HG03045 (cell line): ENCODE data around the gene CDK5RAP3.

ENCODE experiments used
- ATAC-seq: cut with Tn5 transposase; IDR thresholded peaks from one replicate; pipeline ENCODE4 v1.9.1; 2021; ENCODE audit warnings: mild to moderate bottlenecking, moderate library complexity; ENCODE audit not compliant: unreplicated experiment

Gene CDK5RAP3

DNA sequence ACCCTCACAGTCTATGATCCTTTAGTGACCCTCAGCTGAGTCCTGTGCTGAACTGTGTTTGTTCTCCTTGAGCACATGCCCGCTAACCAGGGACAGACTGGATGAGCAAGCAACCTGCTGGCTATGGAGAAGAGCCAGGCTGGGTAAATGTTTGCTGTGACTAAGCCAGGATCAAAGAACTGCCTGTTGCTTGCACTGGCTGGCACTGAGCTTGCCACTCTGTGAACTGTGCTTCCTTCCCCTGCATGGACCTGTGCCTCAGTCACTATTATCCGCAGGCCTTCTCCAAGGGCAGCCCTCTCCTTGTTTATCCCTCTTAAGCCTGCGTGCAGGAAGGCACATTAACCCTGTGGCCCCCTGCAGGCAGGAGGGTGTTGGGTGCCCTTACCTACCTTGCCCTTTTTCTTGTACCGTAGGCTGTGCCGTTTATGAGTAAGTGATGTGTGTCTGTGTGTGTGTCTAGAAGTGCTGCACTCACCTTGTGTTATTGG, 22.2 kb upstream of the CDK5RAP3 start:
- no peak for ATAC-seq

DNA sequence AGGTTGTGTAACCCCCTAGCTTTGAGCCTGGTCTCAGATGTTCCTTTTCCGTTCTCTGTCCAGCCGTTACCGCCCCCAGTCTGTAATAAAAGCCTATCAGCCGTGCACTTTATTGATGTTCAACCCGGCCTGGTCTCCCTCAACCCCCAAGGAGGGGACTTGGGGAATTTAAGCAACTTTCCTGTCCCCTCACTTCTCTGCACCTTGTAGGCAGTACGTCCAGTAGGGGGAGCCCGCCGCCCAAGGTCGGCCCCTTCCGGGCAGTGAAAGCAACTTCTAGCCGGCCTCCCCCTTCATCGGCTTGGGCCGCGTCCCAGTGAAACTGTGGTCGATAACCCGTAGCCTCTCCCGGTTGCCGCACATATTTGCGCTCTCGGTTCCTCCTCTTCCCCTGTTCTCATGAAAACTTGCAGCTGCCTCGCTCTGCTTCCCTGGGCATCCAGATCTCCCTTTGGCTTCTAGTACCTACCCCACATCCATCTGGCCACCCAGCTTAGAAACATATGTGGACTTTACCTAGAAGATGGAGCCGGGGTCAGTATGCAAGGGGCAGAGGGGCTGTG, 21.6 kb upstream of the CDK5RAP3 start:
- peak; percentile 69 for ATAC-seq

DNA sequence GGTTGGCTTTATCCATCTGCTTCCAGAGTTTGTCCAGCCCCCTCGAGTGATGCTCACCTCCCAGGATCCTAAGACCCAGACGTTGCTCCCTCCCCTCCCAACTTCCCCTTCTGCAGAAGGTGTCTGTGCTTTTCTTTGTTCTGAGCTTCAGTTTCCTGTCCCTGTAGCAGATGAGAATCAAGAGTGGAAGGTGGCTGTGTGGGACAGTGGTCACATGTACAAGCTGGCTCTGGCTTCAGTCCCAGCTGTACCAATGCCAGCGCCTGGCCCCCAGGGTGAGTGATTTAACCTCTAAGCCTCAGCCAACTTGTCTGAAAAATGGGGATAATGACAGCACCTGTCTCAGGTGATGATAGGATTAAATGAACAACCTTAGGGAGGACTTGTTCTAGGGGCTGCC, 21.0 kb upstream of the CDK5RAP3 start:
- no peak for ATAC-seq

- ATAC-seq = no peak
Measured at GRCh38 chr17:47950448-47950847, 20.5 kb upstream of the CDK5RAP3 start.

- ATAC-seq = no peak
Measured at GRCh38 chr17:47952171-47953021, 18.5 kb upstream of the CDK5RAP3 start.

- no peak for ATAC-seq
Measured at GRCh38 chr17:47953909-47954308, 17.0 kb upstream of the CDK5RAP3 start.

- ATAC-seq = no peak
Measured at GRCh38 chr17:47955497-47956461, 15.1 kb upstream of the CDK5RAP3 start.

DNA sequence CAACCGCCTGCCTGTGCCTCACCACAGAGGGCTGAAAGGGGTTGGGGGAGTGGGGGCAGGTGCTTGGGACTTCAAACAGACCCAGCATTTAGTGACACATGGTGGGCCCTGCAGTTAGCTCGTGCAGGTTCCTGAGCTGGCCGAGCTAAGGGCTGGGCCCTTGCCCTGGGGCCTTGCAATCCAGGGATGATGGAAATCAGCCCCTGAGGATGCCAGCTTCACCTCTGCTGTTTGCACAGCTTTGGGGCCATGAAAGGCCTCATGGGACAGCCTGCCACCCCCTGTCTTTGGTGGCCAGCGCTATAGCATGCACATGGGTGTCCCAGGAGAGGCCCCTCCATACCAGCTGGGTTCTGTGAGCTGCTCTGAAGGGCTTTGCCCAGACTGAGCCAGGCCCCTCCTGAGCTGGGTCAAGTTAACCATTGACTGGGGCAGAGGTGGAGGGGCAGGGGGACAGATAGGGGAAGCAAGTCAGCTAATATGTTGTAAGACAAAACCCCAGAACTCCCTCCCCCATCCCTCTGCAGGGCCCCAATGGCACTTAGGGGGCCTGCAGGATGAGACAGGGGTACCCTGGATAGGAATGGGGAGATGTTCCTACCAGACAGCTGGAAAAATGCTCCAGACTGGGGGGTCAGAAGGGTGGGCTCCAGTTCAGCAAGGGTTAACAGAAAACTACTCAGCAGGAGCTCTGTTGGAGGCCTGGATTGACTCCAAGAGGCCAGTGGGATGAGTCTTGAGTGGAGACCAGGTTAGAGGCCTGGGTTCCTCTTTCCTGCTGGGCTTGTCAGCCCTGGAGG, 13.9 kb upstream of the CDK5RAP3 start:
- no peak for ATAC-seq

- ATAC-seq = no peak
Measured at GRCh38 chr17:47957591-47958490, 13.1 kb upstream of the CDK5RAP3 start, which contains the start of gene PRR15L. TSS of gene PRR15L (minus strand) at chr17:47957883. CDS start at chr17:47953234, 4,649 bp downstream.

DNA sequence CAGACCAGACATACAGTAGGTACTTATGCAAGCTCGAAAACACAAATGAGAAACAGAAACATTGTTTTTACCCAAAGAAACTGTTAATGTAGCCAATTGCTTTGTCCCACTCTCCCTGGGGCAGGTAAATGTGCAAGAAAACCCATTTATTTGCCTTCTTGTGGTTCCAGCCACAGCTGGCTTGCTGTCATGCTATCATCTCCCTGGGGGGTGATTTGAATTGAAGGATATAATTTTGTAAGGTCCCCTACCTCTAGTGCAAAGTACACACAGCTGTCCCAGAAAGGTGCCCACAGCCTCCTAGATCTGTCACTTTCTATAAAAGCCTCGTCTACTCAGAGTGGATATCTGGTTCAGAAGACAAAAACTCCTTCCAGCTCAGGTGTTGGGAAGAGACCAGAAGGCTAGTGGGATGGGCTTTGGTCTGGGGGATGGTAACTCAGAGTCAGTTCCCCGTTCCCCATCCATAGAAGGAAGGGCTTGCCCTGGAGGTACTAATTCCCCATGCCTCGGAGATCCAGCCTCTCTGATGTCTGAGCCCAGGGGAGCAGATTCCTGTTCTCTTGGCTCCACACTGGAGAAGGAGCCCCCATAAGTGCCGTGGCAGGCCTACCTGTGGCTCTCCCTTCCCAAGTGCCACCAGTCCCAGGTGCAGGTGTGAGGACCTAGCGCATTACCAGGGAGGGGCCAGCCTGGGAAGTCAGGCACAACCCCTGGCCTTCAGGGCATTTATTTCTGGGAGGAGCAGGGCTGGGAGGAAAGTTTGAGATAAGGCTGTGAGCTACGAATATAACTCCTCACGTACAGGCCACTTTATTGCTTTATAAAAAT, 10.9 kb upstream of the CDK5RAP3 start:
- no peak for ATAC-seq

DNA sequence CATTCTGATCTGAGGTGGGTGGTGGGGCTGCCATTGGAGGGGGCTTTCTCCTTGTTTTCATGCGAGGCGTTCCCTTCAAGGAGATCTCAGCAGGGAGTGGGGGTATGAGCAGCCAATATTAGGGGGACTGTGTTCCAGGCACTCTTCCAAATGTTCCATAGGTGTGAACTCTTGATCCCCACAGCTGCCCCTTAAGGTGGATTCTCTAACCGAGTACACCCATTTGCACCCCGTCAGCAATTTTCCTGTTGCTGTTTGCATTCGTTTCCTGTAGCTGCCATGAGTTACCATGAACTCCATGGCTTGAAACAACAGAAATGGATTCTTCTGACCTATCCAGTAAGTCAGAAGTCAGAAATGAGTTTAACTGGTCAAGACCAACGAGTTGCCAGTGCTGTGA, 9.5 kb upstream of the CDK5RAP3 start:
- ATAC-seq = no peak

- no peak for ATAC-seq
Measured at GRCh38 chr17:47962901-47963300, 8.0 kb upstream of the CDK5RAP3 start.

- ATAC-seq = no peak
Measured at GRCh38 chr17:47964856-47965255, 6.1 kb upstream of the CDK5RAP3 start.

DNA sequence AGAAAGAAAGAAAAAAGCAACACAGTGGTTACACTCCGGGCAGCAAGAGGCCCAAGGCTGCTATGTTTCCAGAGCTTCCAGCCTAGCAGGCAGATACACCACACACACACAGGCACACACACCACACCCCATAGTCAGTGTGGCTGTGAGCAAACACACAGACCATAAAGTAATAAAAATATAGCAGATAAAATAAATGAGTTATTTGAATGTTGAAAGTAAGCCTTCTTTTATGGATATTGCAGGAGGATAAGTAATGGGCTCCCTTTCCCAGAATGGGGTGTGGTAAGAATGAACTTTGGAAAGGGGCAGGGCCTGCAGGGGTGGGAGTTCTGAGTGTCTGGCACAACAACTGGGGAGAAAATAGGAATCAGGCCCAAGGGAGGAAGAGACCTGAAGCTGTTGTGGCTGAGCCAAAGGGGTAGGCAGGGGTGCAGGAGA, 4.8 kb upstream of the CDK5RAP3 start:
- no peak for ATAC-seq

GRCh38 chr17:47967607-47968252, 3.2 kb upstream of the CDK5RAP3 start:
- no peak for ATAC-seq

DNA sequence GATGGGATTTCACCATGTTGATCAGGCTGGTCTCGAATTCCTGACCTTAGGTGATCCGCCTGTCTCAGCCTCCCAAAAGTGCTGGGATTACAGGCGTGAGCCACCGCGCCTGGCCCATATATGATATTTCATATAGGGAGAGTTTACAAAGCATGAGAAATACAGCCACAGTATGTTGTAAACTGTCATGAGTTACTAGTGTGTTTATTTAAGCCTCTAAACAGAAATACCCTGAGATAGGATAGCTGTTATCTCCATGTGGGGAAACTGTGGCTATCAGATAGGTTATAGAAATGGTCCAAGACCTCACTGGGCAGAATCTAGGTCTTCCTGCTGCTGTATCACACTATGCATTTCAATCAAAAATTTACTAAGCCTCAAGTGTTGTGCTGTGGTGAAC, 2.1 kb upstream of the CDK5RAP3 start:
- no peak for ATAC-seq

- no peak for ATAC-seq
Measured at GRCh38 chr17:47969930-47970724, 786 bp upstream of the CDK5RAP3 start.
